Mucosa of stomach (tissue), 1 donor: Measurements from ENCODE around the gene CPSF7.

Experiments used
- H3K27me3 ChIP-seq: one replicate; pipeline ENCODE4 v1.7.0; 2013; ENCODE audit warnings: mild to moderate bottlenecking, low read length; ENCODE audit not compliant: control insufficient read depth, insufficient read depth
- H3K36me3 ChIP-seq: one replicate; pipeline ENCODE4 v1.7.0; 2013; ENCODE audit warnings: low read length; ENCODE audit not compliant: control insufficient read depth, insufficient read depth
- H3K4me1 ChIP-seq: one replicate; pipeline ENCODE4 v1.7.0; 2013; ENCODE audit warnings: mild to moderate bottlenecking, low read length; ENCODE audit not compliant: control insufficient read depth, insufficient read depth
- H3K4me3 ChIP-seq: one replicate; pipeline ENCODE4 v1.7.0; 2013; ENCODE audit warnings: low read length
- H3K9ac ChIP-seq: one replicate; pipeline ENCODE4 v1.7.0; 2013; ENCODE audit warnings: mild to moderate bottlenecking, low read length, moderate library complexity
- H3K9me3 ChIP-seq: one replicate; pipeline ENCODE4 v1.7.0; 2013; ENCODE audit warnings: mild to moderate bottlenecking, low read length, moderate library complexity; ENCODE audit not compliant: control insufficient read depth
- donor health status: Pancreatic carcinoma.

CPSF7 gene

DNA sequence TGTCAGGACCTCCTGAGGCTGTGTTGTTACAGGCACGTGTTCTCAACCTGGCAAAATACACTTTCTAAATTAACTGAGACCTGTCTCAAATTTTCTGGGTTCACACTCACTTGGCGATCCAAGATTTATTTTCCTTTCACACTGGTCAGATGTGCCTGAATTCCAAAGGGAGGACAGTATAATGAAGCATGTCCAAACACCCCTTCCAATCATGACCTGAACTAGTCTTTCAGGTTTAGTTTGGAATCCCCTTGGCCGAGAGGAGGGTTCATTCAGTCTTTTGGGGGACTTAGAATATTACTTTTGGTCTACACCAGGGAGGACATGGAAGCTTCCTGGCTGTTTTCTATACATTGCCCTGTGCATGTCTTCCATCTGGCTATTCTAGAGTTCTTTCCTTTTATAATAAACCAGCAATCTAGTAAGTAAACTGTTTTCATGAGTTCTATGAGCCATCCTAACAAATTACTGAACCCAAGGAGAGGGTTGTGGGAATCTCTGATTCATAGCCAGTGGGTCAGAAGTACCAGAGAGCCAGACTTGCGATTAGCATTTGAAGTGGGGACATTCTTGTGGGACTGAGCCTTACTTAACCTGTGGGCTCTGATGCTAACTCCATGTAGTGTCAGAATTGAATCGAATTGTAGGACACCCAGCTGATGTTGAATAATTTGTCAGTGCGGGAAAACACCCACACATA is 52.2 kb downstream of the CPSF7 start:
- no peaks in the 10 kb centered on the region for H3K9me3 ChIP-seq
- H3K36me3 ChIP-seq: no peaks in the 10 kb centered on the region
- no peaks in the 10 kb centered on the region for H3K4me1 ChIP-seq
- H3K9ac ChIP-seq: no peak overlapping the region
- no peak overlapping the region for H3K4me3 ChIP-seq
- H3K27me3 ChIP-seq: no peaks in the 10 kb centered on the region

- Histone ChIP-seq H3K4me1 (no peaks in the 10 kb centered on the region), H3K36me3 (no peaks in the 10 kb centered on the region), H3K27me3 (no peaks in the 10 kb centered on the region), H3K9ac (no peak overlapping the region), H3K9me3 (no peaks in the 10 kb centered on the region), H3K4me3 (no peak overlapping the region)
Observed at GRCh38 chr11:61375761-61376108, 54.0 kb downstream of the CPSF7 start.

GRCh38 chr11:61372659-61373420 is 56.9 kb downstream of the CPSF7 start:
- H3K36me3 ChIP-seq: no peaks in the 10 kb centered on the region
- H3K4me3 ChIP-seq: no peak overlapping the region
- H3K27me3 ChIP-seq: no peaks in the 10 kb centered on the region
- no peaks in the 10 kb centered on the region for H3K9me3 ChIP-seq
- H3K4me1 ChIP-seq: no peaks in the 10 kb centered on the region
- H3K9ac ChIP-seq: no peak overlapping the region

- no peaks in the 10 kb centered on the region for H3K4me1 ChIP-seq
- H3K27me3 ChIP-seq: no peaks in the 10 kb centered on the region
- H3K9ac ChIP-seq: no peak overlapping the region
- H3K36me3 ChIP-seq: no peaks in the 10 kb centered on the region
- H3K9me3 ChIP-seq: no peaks in the 10 kb centered on the region
- H3K4me3 ChIP-seq: no peak overlapping the region
Observed at GRCh38 chr11:61370349-61371005, 59.3 kb downstream of the CPSF7 start.

DNA sequence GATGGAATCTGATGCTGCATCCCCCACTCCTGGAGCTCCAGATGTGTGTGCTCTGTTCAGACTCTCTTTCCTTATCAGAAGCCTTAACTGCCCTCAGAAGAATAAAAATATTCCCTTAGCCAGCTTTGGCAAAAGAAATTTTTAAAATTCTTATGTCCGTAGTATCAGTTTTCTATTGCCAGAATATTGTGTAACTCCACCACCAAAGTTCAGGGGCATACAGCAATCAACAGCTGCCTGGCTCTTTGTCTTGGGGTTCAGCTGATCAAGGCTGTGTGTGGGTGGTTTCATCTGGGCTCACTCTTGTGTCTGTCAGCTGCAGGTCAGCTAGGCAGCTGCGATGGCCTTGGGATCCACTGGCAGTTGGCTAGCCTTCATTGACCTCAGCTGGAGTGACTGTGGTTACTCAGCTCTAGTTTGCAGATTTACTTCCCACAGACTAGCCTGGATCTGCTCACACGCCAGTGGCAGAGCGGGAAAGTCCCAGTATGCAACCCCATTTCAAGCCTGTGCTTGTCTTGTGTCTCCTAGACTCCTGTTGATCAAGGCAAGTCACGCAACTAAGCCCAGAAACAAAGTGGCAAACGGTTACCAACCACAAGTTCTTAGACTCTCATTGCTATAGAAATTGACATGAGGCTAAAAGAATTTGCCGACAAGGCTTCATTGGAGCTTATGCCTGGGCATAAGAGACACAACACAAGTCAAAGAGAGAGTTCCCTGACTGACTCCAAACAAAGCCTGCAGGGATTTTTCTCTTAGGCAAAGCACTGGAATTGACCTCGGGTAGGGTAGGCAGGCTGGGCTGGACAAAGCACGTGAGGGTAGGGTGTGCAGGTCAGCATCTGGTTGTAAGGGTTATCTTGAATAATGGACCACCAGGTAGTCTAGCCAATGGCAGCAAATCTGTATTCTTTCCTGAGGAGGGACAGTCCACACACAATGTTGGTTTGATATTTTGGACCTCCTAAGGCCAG is 60.1 kb downstream of the CPSF7 start:
- Histone ChIP-seq H3K4me3 (no peak overlapping the region), H3K4me1 (no peaks in the 10 kb centered on the region), H3K9ac (no peak overlapping the region), H3K27me3 (no peaks in the 10 kb centered on the region), H3K36me3 (no peaks in the 10 kb centered on the region), H3K9me3 (no peaks in the 10 kb centered on the region)

DNA sequence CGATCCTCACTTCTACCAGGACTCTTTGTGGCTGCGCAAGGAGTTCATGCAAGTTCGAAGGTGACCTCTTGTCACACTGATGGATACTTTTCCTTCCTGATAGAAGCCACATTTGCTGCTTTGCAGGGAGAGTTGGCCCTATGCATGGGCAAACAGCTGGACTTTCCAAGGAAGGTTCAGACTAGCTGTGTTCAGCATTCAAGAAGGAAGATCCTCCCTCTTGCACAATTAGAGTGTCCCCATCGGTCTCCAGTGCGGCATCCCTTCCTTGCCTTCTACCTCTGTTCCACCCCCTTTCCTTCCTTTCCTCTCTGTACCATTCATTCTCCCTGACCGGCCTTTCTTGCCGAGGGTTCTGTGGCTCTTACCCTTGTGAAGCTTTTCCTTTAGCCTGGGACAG is 61.1 kb downstream of the CPSF7 start:
- H3K9ac ChIP-seq: no peak overlapping the region
- no peak overlapping the region for H3K4me3 ChIP-seq
- H3K4me1 ChIP-seq: peaks cover 3% of the 10 kb centered on the region
- no peaks in the 10 kb centered on the region for H3K27me3 ChIP-seq
- no peaks in the 10 kb centered on the region for H3K36me3 ChIP-seq
- H3K9me3 ChIP-seq: no peaks in the 10 kb centered on the region

GRCh38 chr11:61367406-61367805 is 62.4 kb downstream of the CPSF7 start:
- H3K4me3 ChIP-seq: no peak overlapping the region
- H3K9ac ChIP-seq: no peak overlapping the region
- no peaks in the 10 kb centered on the region for H3K9me3 ChIP-seq
- no peaks in the 10 kb centered on the region for H3K27me3 ChIP-seq
- H3K4me1 ChIP-seq: peaks cover 11% of the 10 kb centered on the region
- H3K36me3 ChIP-seq: no peaks in the 10 kb centered on the region

- Histone ChIP-seq H3K9ac (no peak overlapping the region), H3K9me3 (no peaks in the 10 kb centered on the region), H3K4me1 (peaks cover 17% of the 10 kb centered on the region), H3K27me3 (no peaks in the 10 kb centered on the region), H3K4me3 (no peak overlapping the region), H3K36me3 (no peaks in the 10 kb centered on the region)
Observed at GRCh38 chr11:61364012-61364675, 65.6 kb downstream of the CPSF7 start.

- H3K4me3 ChIP-seq: peak overlapping the region; percentile 66
- H3K36me3 ChIP-seq: no peaks in the 10 kb centered on the region
- peak overlapping the region; percentile 87 for H3K9ac ChIP-seq
- no peaks in the 10 kb centered on the region for H3K27me3 ChIP-seq
- peaks cover 17% of the 10 kb centered on the region for H3K4me1 ChIP-seq
- no peaks in the 10 kb centered on the region for H3K9me3 ChIP-seq
Observed at GRCh38 chr11:61362542-61362875, 67.3 kb downstream of the CPSF7 start.

- Histone ChIP-seq H3K4me3 (peak within 1 kb of the TSS; percentile 66), H3K4me1 (peaks cover 17% of the 10 kb centered on the region), H3K9me3 (no peaks in the 10 kb centered on the region), H3K27me3 (no peaks in the 10 kb centered on the region), H3K36me3 (no peaks in the 10 kb centered on the region), H3K9ac (peak within 1 kb of the TSS; percentile 87)
Observed at GRCh38 chr11:61361741-61362541, 67.8 kb downstream of the CPSF7 start, which contains the start of the genes CYB561A3 and TMEM138. TSS of gene CYB561A3 (minus strand) at chr11:61361882. CDS start at chr11:61356713, 5,169 bp downstream. TSS of gene TMEM138 (plus strand) at chr11:61362374. CDS start at chr11:61364391, 2,017 bp downstream.
